GM12864 (cell line): Measurements from ENCODE around the gene DRAM2.

Source experiments
- DNase-seq: peaks from one replicate; pipeline ENCODE4 v3.0.0-alpha.2; 2011; ENCODE audit warnings: low read depth
- H3K4me3 ChIP-seq: 2 replicates; pipeline ENCODE4 v1.5.1; 2011; ENCODE audit warnings: mild to moderate bottlenecking, low read depth, low read length, control low read depth
- TF ChIP-seq, protein P1 (sequence below): IDR thresholded peaks from 2 replicates; pipeline ENCODE4 v1.5.1; 2011; ENCODE audit warnings: low read depth, mild to moderate bottlenecking, moderate library complexity, low read length, control low read depth, inconsistent platforms; ENCODE audit errors: missing control alignments

DRAM2 gene

DNA sequence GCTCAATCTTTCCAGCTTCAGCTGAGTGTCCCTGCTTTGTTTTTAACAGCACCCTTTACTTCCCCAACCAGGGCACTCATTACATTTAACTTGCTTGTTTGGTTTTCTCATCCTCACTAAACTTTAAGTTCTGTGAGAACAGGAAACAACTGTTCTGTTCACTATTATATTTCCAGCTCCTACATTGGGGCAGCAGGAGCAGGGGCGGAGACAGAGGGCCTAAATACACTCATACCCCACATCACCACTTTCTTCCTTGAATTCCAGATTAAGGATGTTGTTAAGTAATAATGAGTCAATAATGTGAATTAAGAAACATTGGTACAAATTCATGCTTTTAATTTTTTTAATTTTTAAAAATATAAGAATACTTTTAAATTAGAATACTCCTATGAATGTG is 6.0 kb downstream of the DRAM2 start:
- TF ChIP-seq, protein P1, sequence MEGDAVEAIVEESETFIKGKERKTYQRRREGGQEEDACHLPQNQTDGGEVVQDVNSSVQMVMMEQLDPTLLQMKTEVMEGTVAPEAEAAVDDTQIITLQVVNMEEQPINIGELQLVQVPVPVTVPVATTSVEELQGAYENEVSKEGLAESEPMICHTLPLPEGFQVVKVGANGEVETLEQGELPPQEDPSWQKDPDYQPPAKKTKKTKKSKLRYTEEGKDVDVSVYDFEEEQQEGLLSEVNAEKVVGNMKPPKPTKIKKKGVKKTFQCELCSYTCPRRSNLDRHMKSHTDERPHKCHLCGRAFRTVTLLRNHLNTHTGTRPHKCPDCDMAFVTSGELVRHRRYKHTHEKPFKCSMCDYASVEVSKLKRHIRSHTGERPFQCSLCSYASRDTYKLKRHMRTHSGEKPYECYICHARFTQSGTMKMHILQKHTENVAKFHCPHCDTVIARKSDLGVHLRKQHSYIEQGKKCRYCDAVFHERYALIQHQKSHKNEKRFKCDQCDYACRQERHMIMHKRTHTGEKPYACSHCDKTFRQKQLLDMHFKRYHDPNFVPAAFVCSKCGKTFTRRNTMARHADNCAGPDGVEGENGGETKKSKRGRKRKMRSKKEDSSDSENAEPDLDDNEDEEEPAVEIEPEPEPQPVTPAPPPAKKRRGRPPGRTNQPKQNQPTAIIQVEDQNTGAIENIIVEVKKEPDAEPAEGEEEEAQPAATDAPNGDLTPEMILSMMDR, result no peak
- H3K4me3 ChIP-seq, result no peak overlapping the region
- DNase-seq, result no peak

DNA sequence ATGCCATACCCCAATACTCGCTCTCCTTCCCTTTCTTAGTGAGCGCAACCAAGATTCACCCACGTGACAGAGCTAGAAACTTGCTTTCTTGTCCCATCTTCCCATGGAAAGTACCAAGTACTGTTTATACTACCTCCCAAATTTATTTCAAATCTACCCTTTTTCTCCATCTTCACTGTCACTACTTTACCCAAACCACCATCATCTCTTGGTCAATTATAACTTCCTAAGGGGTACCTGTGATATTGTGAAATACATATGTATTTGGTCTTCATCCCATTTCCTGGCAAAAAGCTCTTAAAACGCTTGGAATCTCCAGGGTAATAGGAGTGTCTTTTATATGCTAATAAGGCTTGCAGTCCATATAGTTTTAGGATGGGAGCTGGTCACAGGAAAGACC is 8.2 kb downstream of the DRAM2 start:
- TF ChIP-seq, protein P1, result no peak
- no peak overlapping the region for H3K4me3 ChIP-seq
- no peak for DNase-seq

DNA sequence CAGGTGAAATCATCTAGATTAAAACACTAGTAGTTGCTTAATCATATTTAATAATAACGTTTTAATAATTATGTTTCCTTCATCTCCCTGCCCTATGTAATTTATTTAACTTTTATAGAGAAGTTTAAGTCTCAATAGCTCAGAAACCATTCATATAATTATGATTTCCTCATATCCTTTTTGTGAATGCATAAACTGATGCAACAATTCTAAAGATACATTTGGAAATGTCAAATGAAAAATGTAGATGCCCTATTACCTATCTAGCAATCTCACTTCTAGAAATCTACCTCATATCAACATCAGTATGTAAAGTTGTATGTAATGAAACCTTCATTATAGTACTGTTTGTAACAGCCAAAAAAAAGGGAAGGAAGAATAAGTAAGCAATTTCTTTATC is 10.5 kb downstream of the DRAM2 start:
- no peak overlapping the region for H3K4me3 ChIP-seq
- TF ChIP-seq, protein P1, result no peak
- no peak for DNase-seq

DNA sequence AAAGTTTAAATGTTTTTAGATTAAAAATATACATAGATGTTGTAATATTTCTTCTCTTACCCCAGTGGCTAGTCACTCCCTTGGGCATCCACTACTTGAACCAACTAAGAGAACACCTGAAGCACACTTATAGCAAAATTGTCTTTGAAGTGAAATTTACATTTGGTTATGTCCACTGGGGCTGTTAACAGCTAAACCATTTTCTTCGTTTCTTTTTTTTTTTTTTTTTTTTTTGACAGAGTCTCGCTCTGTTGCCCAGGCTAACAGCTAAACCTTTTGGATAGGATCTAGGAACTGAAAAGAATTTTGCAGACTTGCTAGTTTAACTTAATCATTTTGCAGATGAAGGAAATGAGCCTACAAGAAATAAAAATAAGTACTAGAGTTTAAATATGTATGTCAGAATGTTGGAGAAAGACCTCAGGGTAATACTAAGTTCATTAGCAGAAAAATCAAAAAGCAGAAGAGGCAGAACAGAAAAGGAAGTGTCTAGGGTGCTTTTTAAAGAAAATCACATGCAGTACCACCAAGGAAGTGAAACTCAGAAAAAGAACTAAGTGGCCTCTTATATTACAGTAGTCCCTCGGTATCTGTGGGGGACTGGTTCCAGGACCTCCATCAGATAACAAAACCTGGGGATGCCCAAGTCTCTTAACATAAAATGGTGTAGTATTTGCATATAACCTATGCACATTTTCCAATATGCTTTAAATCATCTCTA is 11.8 kb downstream of the DRAM2 start:
- peak; percentile 78 for DNase-seq
- H3K4me3 ChIP-seq, result no peak overlapping the region; the same call in 1 of the 2 replicates

DNA sequence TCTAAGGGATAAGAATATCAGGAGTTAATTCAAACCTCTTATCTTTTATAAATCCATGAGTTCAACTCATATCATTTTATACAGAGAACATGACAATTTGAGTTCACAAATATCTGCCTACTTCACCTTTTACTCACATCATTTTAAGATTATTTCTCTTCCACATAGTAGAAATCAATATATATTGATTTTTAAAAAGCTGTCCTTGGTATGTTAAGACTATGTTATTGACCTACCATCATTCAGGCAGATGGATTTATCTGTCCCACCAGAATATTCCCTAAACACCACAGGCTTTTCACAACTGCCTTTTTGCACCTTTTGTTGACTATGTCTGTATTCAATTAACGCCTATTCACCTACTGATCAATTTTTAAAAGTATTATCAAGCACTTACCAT is 13.5 kb downstream of the DRAM2 start:
- no peak overlapping the region for H3K4me3 ChIP-seq
- no peak for DNase-seq
- TF ChIP-seq, protein P1, result no peak

More for the DNA sequence above, 11.8 kb downstream of the DRAM2 start:
- TF ChIP-seq, protein P1, result no peak

DNA sequence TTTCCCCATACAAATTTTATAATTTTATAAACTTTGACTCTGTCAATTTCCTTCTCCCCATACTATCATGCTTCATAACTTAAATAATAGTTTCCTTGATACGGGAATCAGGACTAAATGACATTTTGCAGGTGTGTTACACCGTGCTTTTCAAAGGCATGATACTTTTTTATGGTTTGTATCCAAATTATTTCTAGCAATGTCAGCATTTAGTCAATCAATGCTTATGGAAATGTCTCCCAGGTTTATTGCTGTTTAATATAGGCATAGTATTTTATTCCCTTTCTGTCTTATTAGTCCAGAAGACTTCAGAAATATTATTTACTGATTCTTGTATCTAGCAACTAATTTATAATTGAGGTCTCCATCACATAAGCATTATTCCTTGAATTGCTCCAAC is 23.4 kb downstream of the DRAM2 start:
- no peak for DNase-seq
- TF ChIP-seq, protein P1, result no peak
- H3K4me3 ChIP-seq, result no peak overlapping the region

DNA sequence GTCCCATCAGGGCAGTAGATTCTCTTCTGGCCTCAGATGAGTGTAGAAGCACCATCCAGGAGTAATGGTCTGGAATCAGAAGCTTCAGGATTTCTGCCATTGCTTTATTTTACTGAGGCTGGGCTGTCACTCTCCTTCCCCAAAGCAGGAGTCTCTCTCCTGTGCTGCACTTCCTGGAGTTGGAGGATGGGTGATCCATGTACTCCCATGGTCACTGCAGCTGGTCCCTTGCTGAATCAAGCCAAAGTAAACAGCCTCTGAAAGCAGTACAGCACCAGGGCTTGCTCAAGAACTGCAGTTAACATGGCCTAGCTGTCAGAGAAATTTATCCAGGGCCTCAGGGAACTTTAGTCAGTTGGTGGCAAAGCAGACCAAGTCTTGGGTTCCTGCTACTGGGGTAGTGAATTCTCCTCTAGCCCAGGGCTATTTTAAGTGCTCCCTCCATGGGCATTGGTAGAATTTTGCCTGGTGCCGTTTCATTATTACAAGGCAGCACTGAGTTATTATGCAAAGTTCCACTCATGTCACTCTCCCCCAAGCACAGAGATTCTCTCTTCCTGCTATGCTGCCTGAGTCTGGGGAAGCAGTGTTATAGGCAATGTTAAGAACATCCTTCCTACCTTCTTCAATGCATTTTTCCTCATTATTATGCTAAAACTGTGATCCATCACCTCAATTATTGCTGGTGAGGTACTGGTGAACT is 29.5 kb downstream of the DRAM2 start:
- H3K4me3 ChIP-seq, result no peak overlapping the region
- TF ChIP-seq, protein P1, result no peak
- DNase-seq, result no peak
